Activated T-cell treated with anti-CD3 and anti-CD28 coated beads, Interleukin-2, amount 50 U/mL, for 24 hours (primary cell): ENCODE data around the gene KRTAP19-5.

Source experiments
- DNase-seq: peaks from one replicate; pipeline ENCODE4 v3.0.0-alpha.2; 2020
- H3K27ac Mint-ChIP-seq: 2 replicates; pipeline ENCODE4 v1.8.0; 2020; ENCODE audit warnings: mild to moderate bottlenecking, mixed read lengths
- H3K27me3 Mint-ChIP-seq: 2 replicates; pipeline ENCODE4 v1.8.0; 2020; ENCODE audit warnings: mixed read lengths
- H3K36me3 Mint-ChIP-seq: 2 replicates; pipeline ENCODE4 v1.8.0; 2020; ENCODE audit warnings: low read depth, mixed read lengths
- H3K4me1 Mint-ChIP-seq: 2 replicates; pipeline ENCODE4 v1.8.0; 2020; ENCODE audit warnings: low read depth, mixed read lengths
- H3K4me3 Mint-ChIP-seq: 2 replicates; pipeline ENCODE4 v1.8.0; 2020; ENCODE audit warnings: mild to moderate bottlenecking, moderate library complexity, mixed read lengths
- H3K9me3 Mint-ChIP-seq: 2 replicates; pipeline ENCODE4 v1.8.0; 2020; ENCODE audit warnings: mixed read lengths

Gene KRTAP19-5

DNA sequence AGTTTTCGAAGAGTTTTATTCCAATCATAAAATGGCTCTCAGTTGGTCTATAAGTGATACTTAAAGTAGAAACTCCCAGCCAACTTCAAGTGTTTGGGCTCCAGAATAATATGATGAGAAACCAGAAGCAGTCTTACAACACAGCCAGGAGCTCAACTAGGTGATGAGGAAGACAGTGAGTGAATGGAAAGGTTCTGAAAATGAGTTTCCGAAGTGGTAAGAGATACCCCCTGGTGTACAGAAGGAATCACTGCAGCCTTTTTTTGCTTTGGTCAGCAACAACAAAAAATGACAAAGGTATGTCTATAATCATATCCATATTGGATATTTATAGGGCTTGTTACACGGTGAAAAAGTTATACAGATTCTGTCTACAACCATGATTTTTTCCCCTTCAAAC, 38.2 kb downstream of the KRTAP19-5 start:
- Mint-ChIP-seq H3K9me3 (no peaks in the 10 kb centered on the region), H3K4me3 (no peak overlapping the region), H3K4me1 (no peaks in the 10 kb centered on the region), H3K27ac (no peak overlapping the region), H3K36me3 (no peaks in the 10 kb centered on the region), H3K27me3 (peaks cover 6% of the 10 kb centered on the region)
- no peak for DNase-seq
